ENCODE results near the gene STK36.

Gene STK36

GRCh38 chr2:218671654-218672566 lies at the start of gene STK36, which contains the start of gene RNF25:
Gene STK36, plus strand, starts transcription at chr2:218672086. Its CDS starts 744 bp downstream, at chr2:218672830.
Gene RNF25, minus strand, starts transcription at chr2:218672002. Its CDS starts 32 bp downstream, at chr2:218671970.
- DNase-seq, result peak; percentile 95

DNA sequence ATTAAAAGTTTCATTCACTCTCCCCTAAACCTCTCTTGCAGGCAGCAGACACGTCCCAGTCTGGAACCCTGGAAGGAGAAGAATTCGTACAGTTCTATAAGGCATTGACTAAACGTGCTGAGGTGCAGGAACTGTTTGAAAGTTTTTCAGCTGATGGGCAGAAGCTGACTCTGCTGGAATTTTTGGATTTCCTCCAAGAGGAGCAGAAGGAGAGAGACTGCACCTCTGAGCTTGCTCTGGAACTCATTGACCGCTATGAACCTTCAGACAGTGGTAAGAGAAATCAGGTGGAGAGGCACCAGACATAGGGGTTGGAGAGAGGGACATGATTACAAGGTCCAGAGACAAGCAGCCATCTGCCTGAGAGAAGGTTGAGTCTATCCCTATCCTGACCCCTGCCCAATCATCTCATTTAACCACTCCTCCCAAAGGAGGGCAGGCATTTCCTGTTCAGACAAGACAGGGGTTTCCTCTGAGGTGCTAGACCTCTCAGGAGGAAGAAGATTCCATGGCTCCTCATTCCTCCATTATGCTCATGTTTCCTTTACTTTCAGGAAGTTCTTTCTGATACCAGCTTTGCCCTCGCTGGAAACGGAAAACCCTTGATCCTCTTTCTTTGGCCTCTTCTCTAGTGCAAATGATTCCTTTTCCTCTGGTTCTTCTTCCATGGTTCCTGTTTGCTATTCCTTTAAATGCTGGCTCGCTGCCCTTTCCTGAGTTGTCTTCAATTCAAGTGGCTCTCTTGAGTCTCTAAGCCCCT lies 49.1 kb upstream of the STK36 start:
- DNase-seq, result no peak

GRCh38 chr2:218623366-218623705 lies 48.5 kb upstream of the STK36 start:
- DNase-seq, result no peak

DNA sequence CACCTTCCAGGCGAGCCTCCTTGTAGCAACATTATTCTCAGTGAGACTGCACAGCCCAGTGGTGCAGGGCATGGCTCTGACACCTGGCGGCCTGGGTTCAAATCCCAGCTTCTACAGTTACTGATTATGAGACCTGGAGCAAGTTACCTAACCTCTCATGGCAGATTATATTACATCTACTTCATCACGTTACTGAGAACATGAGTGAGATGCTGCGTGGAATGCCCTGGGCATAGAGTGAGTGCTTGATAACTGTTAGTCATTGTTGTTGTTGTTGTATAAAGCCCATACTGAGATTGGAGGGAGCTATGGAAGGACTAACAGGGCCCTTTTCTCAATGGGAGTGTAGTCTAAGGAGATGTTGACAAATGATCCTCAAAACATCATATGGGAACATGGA lies 45.5 kb upstream of the STK36 start:
- no peak for DNase-seq

DNA sequence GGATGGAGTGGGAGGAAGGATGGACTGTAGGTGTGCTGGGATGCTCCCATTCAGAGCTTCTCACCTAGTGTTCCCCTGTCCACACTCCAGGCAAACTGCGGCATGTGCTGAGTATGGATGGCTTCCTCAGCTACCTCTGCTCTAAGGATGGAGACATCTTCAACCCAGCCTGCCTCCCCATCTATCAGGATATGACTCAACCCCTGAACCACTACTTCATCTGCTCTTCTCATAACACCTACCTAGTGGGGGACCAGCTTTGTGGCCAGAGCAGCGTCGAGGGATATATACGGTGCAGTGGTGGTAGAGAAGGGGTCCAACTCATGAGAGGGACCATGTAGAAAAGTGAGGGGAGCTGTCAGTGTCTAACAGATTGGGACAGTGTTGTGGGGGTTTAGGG lies 43.9 kb upstream of the STK36 start:
- no peak for DNase-seq

GRCh38 chr2:218631837-218632236 lies 40.0 kb upstream of the STK36 start:
- no peak for DNase-seq

- no peak for DNase-seq
Observed at GRCh38 chr2:218635719-218636118, 36.2 kb upstream of the STK36 start.

- DNase-seq, result no peak
Observed at GRCh38 chr2:218638372-218638771, 33.5 kb upstream of the STK36 start.

GRCh38 chr2:218642121-218642656 lies 29.7 kb upstream of the STK36 start:
- DNase-seq, result no peak

DNA sequence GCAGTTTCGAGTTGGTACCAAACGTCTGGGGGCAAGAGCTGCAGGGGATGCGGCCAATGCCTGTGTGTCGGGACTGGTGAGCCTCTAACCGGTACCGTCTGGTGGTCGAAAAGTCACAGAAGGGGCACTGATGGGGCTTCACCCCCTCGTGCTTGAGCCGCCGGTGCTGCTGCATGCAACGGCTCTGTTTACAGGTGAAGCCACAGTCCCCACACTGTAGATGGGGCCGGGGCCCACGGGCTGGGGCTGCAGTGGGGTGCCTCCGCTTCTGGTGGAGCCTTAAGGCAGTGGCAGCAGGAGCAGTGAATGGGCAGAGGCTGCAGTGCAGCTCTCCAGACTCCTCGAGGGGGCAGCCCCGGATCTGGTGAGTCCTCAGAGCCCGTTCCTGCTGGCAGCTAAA lies 29.1 kb upstream of the STK36 start:
- DNase-seq, result no peak

DNA sequence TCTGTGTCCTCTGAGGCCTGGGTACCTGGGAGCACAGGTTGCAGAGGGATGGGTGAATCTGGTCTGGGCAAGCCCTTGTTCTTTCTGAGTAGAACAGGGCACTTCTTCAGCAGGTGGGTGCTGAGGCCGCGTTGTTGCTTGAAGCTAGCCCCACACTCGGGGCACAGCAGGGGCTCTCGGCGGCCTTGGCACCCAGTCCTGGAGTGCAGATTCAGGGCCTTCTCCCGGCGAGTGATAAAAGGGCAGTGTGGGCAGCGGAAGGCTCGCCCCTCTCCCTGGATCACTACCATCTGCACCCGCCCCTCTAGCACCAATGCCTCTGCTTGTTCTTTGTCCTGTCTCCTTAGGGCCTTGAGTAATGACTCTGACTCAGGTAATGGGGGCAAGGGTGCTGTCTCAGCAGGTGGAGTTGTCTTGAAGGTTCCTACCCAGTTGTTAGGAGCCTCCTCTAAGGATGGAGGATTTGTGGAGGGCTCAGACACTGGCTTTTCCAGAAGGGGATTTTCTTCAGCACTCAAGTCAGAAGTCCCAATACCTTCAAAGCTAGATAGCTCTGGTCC lies 28.1 kb upstream of the STK36 start:
- no peak for DNase-seq

- no peak for DNase-seq
Observed at GRCh38 chr2:218644721-218645120, 27.2 kb upstream of the STK36 start.

DNA sequence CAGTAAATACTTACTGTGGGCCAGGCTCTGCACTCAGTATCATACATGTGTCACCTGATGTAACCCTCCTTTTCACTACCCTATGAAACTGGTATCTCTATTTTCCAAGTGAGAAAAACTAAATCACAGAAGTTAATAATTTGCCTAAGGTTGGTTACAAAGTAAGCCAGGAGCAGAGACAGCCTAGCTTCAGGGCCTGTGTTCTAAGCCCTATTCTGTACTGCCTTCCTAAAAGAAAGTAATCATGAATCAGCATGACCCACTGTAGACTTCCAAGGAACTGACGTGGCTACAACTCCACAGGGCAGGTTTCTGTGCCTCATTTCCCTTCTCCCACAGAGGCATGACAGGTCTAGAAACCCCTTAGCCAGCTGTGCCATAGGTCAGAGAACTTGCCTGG lies 26.8 kb upstream of the STK36 start:
- no peak for DNase-seq

- DNase-seq, result peak; percentile 74
Observed at GRCh38 chr2:218648088-218648786, 23.6 kb upstream of the STK36 start.

GRCh38 chr2:218648787-218649100 lies 23.1 kb upstream of the STK36 start:
- no peak for DNase-seq

GRCh38 chr2:218655751-218656150 lies 16.1 kb upstream of the STK36 start:
- DNase-seq, result no peak

GRCh38 chr2:218658671-218659257 lies 13.1 kb upstream of the STK36 start:
- peak; percentile 85 for DNase-seq

- DNase-seq, result peak; percentile 95
Observed at GRCh38 chr2:218659258-218659987, 12.5 kb upstream of the STK36 start, which contains the start of the genes BCS1L and ZNF142. Gene BCS1L, plus strand, starts transcription at chr2:218659683. Its CDS starts 1,305 bp downstream, at chr2:218660988. Gene ZNF142, minus strand, starts transcription at chr2:218659623. Its CDS starts 3,194 bp downstream, at chr2:218656429.

- no peak for DNase-seq
Observed at GRCh38 chr2:218659988-218660358, 11.9 kb upstream of the STK36 start.

DNA sequence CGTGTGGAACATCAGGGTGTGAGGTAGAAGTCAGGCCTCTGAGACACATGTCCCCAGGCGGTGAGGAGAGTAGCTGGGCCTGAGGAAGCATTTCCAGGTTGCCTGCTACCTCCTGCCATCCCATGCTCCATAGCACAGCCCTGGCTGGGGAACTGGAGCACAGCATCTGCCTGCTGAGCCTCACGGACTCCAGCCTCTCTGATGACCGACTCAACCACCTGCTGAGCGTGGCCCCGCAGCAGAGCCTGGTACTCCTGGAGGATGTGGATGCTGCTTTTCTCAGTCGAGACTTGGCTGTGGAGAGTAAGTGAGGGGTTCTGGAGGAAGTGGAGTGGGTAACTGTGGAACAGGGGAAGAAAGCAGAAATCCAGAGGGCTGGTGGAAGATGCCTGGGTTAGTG lies 9.5 kb upstream of the STK36 start:
- peak; percentile 48 for DNase-seq

- no peak for DNase-seq
Observed at GRCh38 chr2:218662827-218663226, 9.1 kb upstream of the STK36 start.

DNA sequence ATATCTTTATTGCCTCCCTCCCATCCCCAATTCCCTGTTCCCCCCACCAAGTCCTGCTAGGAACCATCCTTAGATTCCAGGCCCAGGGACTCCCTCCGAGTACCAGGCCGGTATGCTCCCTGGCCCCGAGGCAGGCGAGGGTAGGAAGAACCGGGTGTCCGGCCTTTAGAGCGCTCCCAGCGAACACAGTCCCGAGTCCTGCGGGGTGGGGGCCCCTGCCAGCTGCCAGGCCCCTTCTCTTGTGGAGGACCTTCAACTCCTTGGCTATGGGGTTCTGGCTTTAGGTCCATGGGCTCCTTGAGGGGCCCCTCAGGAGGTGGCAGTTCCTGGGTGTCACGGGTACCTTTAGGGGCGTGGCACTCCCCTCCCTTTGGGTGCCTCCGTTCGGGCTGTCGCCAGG lies 8.0 kb upstream of the STK36 start:
- DNase-seq, result no peak

Measured in islet precursor cell (in vitro differentiated cells).